PC-3 (cell line): ENCODE results near the gene ZNF710.

Source experiments
- EZH2 ChIP-seq: fragments of 300-600 bp; sonication (generic); IDR thresholded peaks from one replicate; pipeline ENCODE4 v1.6.1; 2017; ENCODE audit warnings: antibody characterized with exemption, mild to moderate bottlenecking, low read length; ENCODE audit not compliant: unreplicated experiment
- EZH2phosphoT487 ChIP-seq: fragments of 300-600 bp; sonication (generic); IDR thresholded peaks from 2 replicates; pipeline ENCODE4 v1.6.1; 2018; ENCODE audit warnings: mild to moderate bottlenecking, antibody characterized with exemption, low read length, borderline replicate concordance
- TF ChIP-seq, protein P1 (sequence below): fragments of 300-600 bp; sonication (generic); conservative IDR thresholded peaks from 2 replicates; pipeline ENCODE4 v1.5.1; 2017; ENCODE audit warnings: antibody characterized with exemption, low read depth, mild to moderate bottlenecking, low read length

DNA sequence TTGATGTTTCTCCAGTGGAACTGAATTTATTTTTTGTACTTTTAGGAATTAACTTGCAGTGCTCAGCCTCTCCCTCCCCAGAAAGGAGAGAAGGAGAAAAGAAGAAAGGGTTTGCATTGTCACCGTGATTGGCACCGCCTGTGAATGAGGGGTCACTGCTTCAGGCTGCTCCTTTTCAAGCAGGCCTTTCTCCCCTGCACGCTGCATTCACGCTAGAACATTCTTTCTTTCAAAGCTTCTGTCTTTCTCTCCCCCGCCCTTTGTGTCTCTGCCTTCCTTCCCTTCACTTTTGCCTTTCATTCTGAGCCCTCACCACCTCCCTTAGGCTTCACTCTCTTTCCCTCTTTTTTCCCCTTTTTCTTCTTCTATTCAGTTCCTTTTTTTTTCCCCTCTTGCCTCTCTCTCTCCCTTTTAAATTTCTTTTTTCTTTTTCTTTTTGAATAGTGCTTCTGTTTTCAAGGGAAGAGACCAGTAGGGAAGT is 42.4 kb downstream of the ZNF710 start:
- TF ChIP-seq, protein P1, sequence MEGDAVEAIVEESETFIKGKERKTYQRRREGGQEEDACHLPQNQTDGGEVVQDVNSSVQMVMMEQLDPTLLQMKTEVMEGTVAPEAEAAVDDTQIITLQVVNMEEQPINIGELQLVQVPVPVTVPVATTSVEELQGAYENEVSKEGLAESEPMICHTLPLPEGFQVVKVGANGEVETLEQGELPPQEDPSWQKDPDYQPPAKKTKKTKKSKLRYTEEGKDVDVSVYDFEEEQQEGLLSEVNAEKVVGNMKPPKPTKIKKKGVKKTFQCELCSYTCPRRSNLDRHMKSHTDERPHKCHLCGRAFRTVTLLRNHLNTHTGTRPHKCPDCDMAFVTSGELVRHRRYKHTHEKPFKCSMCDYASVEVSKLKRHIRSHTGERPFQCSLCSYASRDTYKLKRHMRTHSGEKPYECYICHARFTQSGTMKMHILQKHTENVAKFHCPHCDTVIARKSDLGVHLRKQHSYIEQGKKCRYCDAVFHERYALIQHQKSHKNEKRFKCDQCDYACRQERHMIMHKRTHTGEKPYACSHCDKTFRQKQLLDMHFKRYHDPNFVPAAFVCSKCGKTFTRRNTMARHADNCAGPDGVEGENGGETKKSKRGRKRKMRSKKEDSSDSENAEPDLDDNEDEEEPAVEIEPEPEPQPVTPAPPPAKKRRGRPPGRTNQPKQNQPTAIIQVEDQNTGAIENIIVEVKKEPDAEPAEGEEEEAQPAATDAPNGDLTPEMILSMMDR = no peak
- no peak for TF ChIP-seq EZH2
- TF ChIP-seq EZH2phosphoT487 = no peak
